Caco-2 (cell line): ENCODE results near the gene MORF4L2. TPM values are rescaled to one million over a fixed set of nuclear protein-coding genes. Genes with fewer than 3 reads are reported as not detected.

Experiments
- BruUV-seq: library from RNA; stranded (reverse); fragments of 400-500 nt; replicated peaks from 2 replicates; lab custom pipeline; 2021; lab: Mats Ljungman, UMichigan
- CTCF ChIA-PET: fragments of 300-600 bp; sonication (Branson Sonifier 250); formaldehyde crosslinking; loops from one replicate; lab custom pipeline; 2022; ENCODE audit warnings: antibody characterized with exemption; lab: Charles Lee
- POLR2A ChIA-PET: fragments of 300-600 bp; sonication (Branson Sonifier 250); formaldehyde crosslinking; loops from one replicate; lab custom pipeline; 2022; ENCODE audit warnings: antibody characterized with exemption; lab: Charles Lee
- DNase-seq, 2 experiments: peaks; one replicate each; pipeline versions ENCODE4 v3.0.0 to v3.0.0-alpha.2; 2020 to 2022
- H3K27me3 ChIP-seq: replicated peaks from 2 replicates; pipeline ENCODE4 v1.6.0; 2011; ENCODE audit warnings: low read length; ENCODE audit not compliant: control insufficient read depth, insufficient read depth
- H3K36me3 ChIP-seq: 2 replicates; pipeline ENCODE4 v1.5.1; 2011; ENCODE audit warnings: low read length; ENCODE audit not compliant: control insufficient read depth, insufficient read depth
- H3K4me1 ChIP-seq: fragments of 250-450 bp; sonication (Bioruptor Pico); 2 replicates; pipeline ENCODE4 v1.5.1; 2020; ENCODE audit warnings: mild to moderate bottlenecking
- H3K4me3 ChIP-seq: 2 replicates; pipeline ENCODE4 v1.5.1; 2011; ENCODE audit warnings: low read depth, mild to moderate bottlenecking, control low read depth, low read length
- H3K9me3 ChIP-seq: fragments of 250-450 bp; sonication (Bioruptor Pico); 2 replicates; pipeline ENCODE4 v1.5.1; 2020; ENCODE audit warnings: mild to moderate bottlenecking, moderate library complexity
- H3K27ac Mint-ChIP-seq: one replicate; pipeline ENCODE4 v1.8.0; 2022; ENCODE audit warnings: mixed read lengths; ENCODE audit not compliant: unreplicated experiment
- H3K27me3 Mint-ChIP-seq: one replicate; pipeline ENCODE4 v1.8.0; 2022; ENCODE audit warnings: mixed read lengths; ENCODE audit not compliant: insufficient read depth, unreplicated experiment
- H3K36me3 Mint-ChIP-seq: one replicate; pipeline ENCODE4 v1.8.0; 2022; ENCODE audit warnings: mild to moderate bottlenecking, mixed read lengths; ENCODE audit not compliant: insufficient read depth, unreplicated experiment
- H3K4me1 Mint-ChIP-seq: one replicate; pipeline ENCODE4 v1.8.0; 2022; ENCODE audit warnings: low read depth, mixed read lengths; ENCODE audit not compliant: unreplicated experiment
- H3K4me3 Mint-ChIP-seq: one replicate; pipeline ENCODE4 v1.8.0; 2022; ENCODE audit warnings: mild to moderate bottlenecking, moderate library complexity, mixed read lengths; ENCODE audit not compliant: unreplicated experiment
- H3K9me3 Mint-ChIP-seq: one replicate; pipeline ENCODE4 v1.8.0; 2022; ENCODE audit warnings: mixed read lengths; ENCODE audit not compliant: unreplicated experiment
- intact Hi-C: fragments of 100-400 bp; cut with micrococcal nuclease; formaldehyde crosslinking; loops from one replicate; pipeline ENCODE4 v1.10.0; 2022; ENCODE audit not compliant: unreplicated experiment
- total RNA-seq: library from RNA; stranded (reverse); gene quantifications from 2 replicates; pipeline ENCODE4 v1.2.3, GENCODE V29; 2022
- TF ChIP-seq, protein P1 (sequence below), 2 experiments: fragments of 200-600 bp in 1 of 2; IDR thresholded peaks; 1 replicate in 1 of 2; 2 replicates in 1 of 2; pipeline versions ENCODE4 v1.5.1 to v1.8.0; 2011 to 2022; ENCODE audit warnings: antibody characterized with exemption in 1 of 2, control low read depth in 1 of 2, inconsistent platforms in 1 of 2, low read depth in 1 of 2, low read length in 1 of 2, mild to moderate bottlenecking in 1 of 2, moderate library complexity in 1 of 2; ENCODE audit not compliant: insufficient read depth in 1 of 2, severe bottlenecking in 1 of 2, unreplicated experiment in 1 of 2

The MORF4L2 gene
- total RNA-seq, 1 experiment from 2014 or later, result 314 TPM

DNA sequence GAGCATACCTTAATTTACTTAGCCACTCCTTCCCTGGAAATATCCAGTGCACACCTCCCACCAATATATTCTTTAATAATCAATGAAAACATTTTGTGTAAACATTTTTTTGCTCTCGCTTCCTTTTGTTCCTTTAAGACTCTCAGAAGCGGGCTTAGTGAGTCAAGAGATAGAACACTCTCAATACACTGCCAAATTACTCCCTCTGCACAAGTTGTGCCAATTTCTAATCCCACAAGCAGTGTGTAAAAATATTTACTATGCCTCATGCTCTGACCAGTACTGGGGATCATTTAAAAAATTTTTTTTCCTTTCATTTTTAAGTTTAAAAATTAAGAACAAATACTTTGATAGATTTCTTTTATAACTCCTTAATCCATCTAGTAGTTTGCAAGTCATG, 5.1 kb downstream of the MORF4L2 start:
- H3K4me1 ChIP-seq, result no peaks in the 10 kb centered on the region
- no peaks in the 10 kb centered on the region for H3K27me3 Mint-ChIP-seq
- CTCF ChIA-PET, result no interaction called here
- intact Hi-C loops, result no loop called here
- H3K36me3 Mint-ChIP-seq, result peaks cover 82% of the 10 kb centered on the region
- H3K9me3 ChIP-seq, result no peaks in the 10 kb centered on the region
- no peak overlapping the region for H3K27ac Mint-ChIP-seq
- H3K27me3 ChIP-seq, result no peaks in the 10 kb centered on the region
- TF ChIP-seq, protein P1, sequence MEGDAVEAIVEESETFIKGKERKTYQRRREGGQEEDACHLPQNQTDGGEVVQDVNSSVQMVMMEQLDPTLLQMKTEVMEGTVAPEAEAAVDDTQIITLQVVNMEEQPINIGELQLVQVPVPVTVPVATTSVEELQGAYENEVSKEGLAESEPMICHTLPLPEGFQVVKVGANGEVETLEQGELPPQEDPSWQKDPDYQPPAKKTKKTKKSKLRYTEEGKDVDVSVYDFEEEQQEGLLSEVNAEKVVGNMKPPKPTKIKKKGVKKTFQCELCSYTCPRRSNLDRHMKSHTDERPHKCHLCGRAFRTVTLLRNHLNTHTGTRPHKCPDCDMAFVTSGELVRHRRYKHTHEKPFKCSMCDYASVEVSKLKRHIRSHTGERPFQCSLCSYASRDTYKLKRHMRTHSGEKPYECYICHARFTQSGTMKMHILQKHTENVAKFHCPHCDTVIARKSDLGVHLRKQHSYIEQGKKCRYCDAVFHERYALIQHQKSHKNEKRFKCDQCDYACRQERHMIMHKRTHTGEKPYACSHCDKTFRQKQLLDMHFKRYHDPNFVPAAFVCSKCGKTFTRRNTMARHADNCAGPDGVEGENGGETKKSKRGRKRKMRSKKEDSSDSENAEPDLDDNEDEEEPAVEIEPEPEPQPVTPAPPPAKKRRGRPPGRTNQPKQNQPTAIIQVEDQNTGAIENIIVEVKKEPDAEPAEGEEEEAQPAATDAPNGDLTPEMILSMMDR (IDR thresholded peaks at IDR 0.05; ENCODE audit: insufficient read depth in 1 of 2, low read depth in 1 of 2, low read length in 1 of 2, severe bottlenecking in 1 of 2, unreplicated experiment in 1 of 2), result no peak
- no peak overlapping the region for H3K4me3 Mint-ChIP-seq
- BruUV-seq, result no TSS peak
- no peak for DNase-seq
- peaks cover 1% of the 10 kb centered on the region for H3K36me3 ChIP-seq
- H3K9me3 Mint-ChIP-seq, result no peaks in the 10 kb centered on the region
- peaks cover 10% of the 10 kb centered on the region for H3K4me1 Mint-ChIP-seq
- no peak overlapping the region for H3K4me3 ChIP-seq
- POLR2A ChIA-PET, result no interaction called here

DNA sequence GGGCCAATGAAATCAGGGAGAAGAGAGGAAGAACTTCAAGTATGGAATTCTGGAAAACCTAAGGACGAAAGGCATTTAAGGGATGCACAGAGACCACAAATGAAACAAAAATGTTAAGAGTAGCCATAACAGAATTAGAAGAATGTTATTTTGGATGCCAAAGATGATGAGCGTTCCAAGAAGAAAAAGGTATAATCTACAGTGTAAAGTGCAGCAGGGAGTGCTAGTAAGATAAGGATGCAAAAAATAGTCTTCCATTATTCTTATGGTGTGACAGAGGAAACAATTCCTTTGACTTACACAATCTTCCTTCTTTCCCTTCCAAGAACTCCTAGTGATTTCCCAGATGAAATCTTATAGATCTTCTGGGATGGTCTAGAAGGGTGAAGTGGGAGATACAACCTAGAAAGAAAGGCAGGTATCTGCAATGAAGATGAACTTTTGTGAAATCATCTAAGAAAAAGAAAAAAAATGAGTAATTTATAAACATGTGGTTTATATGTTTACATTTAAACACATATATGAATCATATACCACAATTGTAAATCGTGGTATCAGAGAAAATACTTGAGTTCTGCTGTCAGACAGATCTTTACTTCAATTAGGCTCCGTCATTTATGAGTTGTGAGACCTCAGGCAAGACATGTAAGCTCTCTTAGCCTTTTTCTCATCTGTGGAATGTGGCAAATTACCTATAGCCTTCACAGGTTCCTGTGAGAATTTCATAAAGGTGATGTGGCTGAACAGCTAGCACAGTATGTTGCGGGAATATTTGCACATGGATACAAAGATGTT, 8.1 kb downstream of the MORF4L2 start:
- peaks cover 10% of the 10 kb centered on the region for H3K4me1 Mint-ChIP-seq
- H3K4me3 ChIP-seq, result no peak overlapping the region
- intact Hi-C loops, result no loop called here
- no peak for DNase-seq
- H3K27ac Mint-ChIP-seq, result no peak overlapping the region
- H3K36me3 Mint-ChIP-seq, result peaks cover 81% of the 10 kb centered on the region
- no TSS peak for BruUV-seq
- H3K4me3 Mint-ChIP-seq, result no peak overlapping the region
- POLR2A ChIA-PET, result interaction anchor here (0.6 kb wide), 1 partner anchor 9 kb away, joined by 9 read pairs; no protein-coding TSS in a partner anchor
- H3K36me3 ChIP-seq, result peaks cover 1% of the 10 kb centered on the region; the same call in 1 of the 2 replicates
- H3K9me3 ChIP-seq, result no peaks in the 10 kb centered on the region
- no peaks in the 10 kb centered on the region for H3K4me1 ChIP-seq
- TF ChIP-seq, protein P1 (IDR thresholded peaks at IDR 0.05; ENCODE audit: insufficient read depth in 1 of 2, low read depth in 1 of 2, low read length in 1 of 2, severe bottlenecking in 1 of 2, unreplicated experiment in 1 of 2), result no peak
- CTCF ChIA-PET, result no interaction called here
- no peaks in the 10 kb centered on the region for H3K27me3 Mint-ChIP-seq
- H3K27me3 ChIP-seq, result no peaks in the 10 kb centered on the region
- no peaks in the 10 kb centered on the region for H3K9me3 Mint-ChIP-seq

DNA sequence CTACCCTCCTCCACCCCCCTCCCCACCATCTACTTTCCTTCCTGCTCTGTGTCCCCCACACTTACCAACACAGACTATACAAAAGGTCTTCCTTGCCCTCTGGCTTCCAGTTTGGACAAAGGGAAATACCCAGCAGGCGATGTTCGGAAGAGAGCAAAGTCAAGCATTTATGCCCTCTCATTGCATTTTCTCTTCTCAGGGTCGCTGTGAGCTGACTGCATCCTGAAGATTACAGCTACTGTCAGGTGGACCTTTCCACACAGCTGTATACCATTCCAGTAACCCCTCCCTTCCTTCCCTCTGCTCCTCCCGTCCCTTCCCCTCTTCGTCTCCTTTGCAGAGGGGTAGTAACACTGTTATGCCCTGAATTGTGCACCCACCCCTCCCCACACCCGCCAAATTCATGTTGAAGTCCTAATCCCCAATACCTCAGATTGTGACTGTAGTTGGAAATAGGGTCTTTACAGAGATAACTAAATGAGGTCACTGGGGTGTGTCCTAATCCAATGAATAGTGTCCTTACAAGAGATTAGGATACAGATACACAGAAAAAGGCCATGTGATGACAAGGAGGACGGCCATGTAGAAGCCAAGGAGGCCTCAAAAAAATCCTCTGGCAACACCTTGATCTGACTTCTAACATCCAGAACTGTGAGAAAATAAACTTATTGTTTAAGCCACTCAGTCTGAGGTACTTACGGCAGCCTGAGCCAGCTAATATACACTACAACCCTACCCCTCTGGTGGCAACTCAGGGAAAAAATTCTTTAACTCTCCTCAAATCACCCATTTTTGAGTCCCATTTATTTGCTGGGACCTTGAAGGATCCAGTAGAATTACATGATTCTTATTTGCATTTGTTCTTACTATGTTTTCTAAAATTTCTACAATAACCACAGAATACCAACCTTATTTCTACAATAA, 11.7 kb downstream of the MORF4L2 start:
- Histone ChIP-seq H3K4me3 (no peak overlapping the region), H3K9me3 (no peaks in the 10 kb centered on the region), H3K4me1 (no peaks in the 10 kb centered on the region), H3K36me3 (no peaks in the 10 kb centered on the region), H3K27me3 (no peaks in the 10 kb centered on the region)
- DNase-seq, result no peak
- Mint-ChIP-seq H3K36me3 (peaks cover 49% of the 10 kb centered on the region), H3K9me3 (no peaks in the 10 kb centered on the region), H3K4me3 (no peak overlapping the region), H3K4me1 (peaks cover 10% of the 10 kb centered on the region), H3K27ac (no peak overlapping the region), H3K27me3 (no peaks in the 10 kb centered on the region)
- TF ChIP-seq, protein P1 (IDR thresholded peaks at IDR 0.05; ENCODE audit: insufficient read depth in 1 of 2, low read depth in 1 of 2, low read length in 1 of 2, severe bottlenecking in 1 of 2, unreplicated experiment in 1 of 2), result no peak
- intact Hi-C loops, result loop anchor here (1.0 kb wide), 1 partner anchor 141 kb away; no protein-coding TSS in a partner anchor
- ChIA-PET CTCF (no interaction called here), POLR2A (no interaction called here)
- BruUV-seq, result no TSS peak
